Transverse colon (tissue), 4 donors: ENCODE results near the gene RPGRIP1L. TPM values are rescaled to one million over a fixed set of nuclear protein-coding genes. Genes with fewer than 3 reads are reported as not detected.
A peak's percentile ranks its signal among the peaks of the same experiment; 100 is the strongest.

Experiments used
- DNase-seq: peaks from one replicate; pipeline ENCODE4 v3.0.0-alpha.2; 2019
- H3K27ac ChIP-seq, 4 donors: fragments of 200-600 bp; sonication (generic); 2 replicates each; pipeline ENCODE4 v1.5.1; 2016 to 2018; ENCODE audit warnings: inconsistent platforms in 4 of 4
- H3K27me3 ChIP-seq: fragments of 200-600 bp; sonication (generic); 2 replicates; pipeline ENCODE4 v1.5.1; 2017; ENCODE audit warnings: inconsistent platforms
- H3K36me3 ChIP-seq, 4 donors: fragments of 200-600 bp; sonication (generic); 2 replicates each; pipeline ENCODE4 v1.5.1; 2017 to 2019; ENCODE audit warnings: inconsistent platforms in 4 of 4
- H3K4me1 ChIP-seq, 4 donors: fragments of 200-600 bp; sonication (generic); 2 replicates each; pipeline ENCODE4 v1.5.1; 2017 to 2020; ENCODE audit warnings: inconsistent platforms in 4 of 4
- H3K4me3 ChIP-seq, 4 donors: fragments of 200-600 bp; sonication (generic); 1 replicate in 1 of 4; 2 replicates in 3 of 4; pipeline versions ENCODE4 v1.5.1 to v1.6.1; 2017 to 2019; ENCODE audit warnings: inconsistent platforms in 4 of 4
- H3K9me3 ChIP-seq, 2 donors: fragments of 200-600 bp; sonication (generic); 2 replicates each; pipeline ENCODE4 v1.5.1; 2017 to 2019; ENCODE audit warnings: inconsistent platforms in 2 of 2
- CTCF ChIP-seq, 5 experiments: fragments of 200-600 bp in 3 of 5; fragments of 450-650 bp in 2 of 5; sonication (generic) in 3 of 5; IDR thresholded peaks; 1 replicate in 2 of 5; 2 replicates in 3 of 5; pipeline ENCODE4 v1.5.1; 2016 to 2017; ENCODE audit warnings: antibody characterized with exemption in 5 of 5, inconsistent platforms in 3 of 5, mild to moderate bottlenecking in 2 of 5, moderate library complexity in 1 of 5
- EP300 ChIP-seq: sonication (generic); formaldehyde crosslinking; IDR thresholded peaks from one replicate; pipeline ENCODE4 v1.6.1; 2017; ENCODE audit warnings: antibody characterized with exemption, low read depth
- POLR2A ChIP-seq: fragments of 450-650 bp; IDR thresholded peaks from one replicate; pipeline ENCODE4 v1.6.1; 2016; ENCODE audit warnings: antibody characterized with exemption, mild to moderate bottlenecking, moderate library complexity
- POLR2AphosphoS5 ChIP-seq, 3 donors: sonication (generic); formaldehyde crosslinking; IDR thresholded peaks; one replicate each; pipeline ENCODE4 v1.6.1; 2016; ENCODE audit warnings: antibody characterized with exemption in 3 of 3
- WGBS, 2 donors: methylation state at CpG; one replicate each; pipeline ENCODE4 v1.1.5; 2018; ENCODE audit warnings: low coverage in 1 of 2; 5-methylcytosine and 5-hydroxymethylcytosine counted together
- in situ Hi-C, 4 donors: fragments of 200-750 bp; cut with MboI; loops; one replicate each; pipeline versions ENCODE4 v1.15.0 to v1.15.1; 2017; ENCODE audit warnings: low sequenced_read_pairs in 3 of 4, low pct_ligation_motif_present in 1 of 4, low pct_unique_long_range_greater_than_20kb in 1 of 4
- intact Hi-C: fragments of 100-400 bp; cut with DNase I; formaldehyde crosslinking; loops from one replicate; pipeline ENCODE4 v1.15.1; 2023; ENCODE audit warnings: low total_unique reads
- total RNA-seq, 4 donors: library from RNA; depleted of rRNA; stranded (reverse); fragments of >200 nt; gene quantifications; one replicate each; pipeline ENCODE4 v1.1.0, GENCODE V29; 2016

The RPGRIP1L gene
- total RNA-seq, 4 donors from 2014 or later = 1.6 to 5.6 (median 2.1) TPM

DNA sequence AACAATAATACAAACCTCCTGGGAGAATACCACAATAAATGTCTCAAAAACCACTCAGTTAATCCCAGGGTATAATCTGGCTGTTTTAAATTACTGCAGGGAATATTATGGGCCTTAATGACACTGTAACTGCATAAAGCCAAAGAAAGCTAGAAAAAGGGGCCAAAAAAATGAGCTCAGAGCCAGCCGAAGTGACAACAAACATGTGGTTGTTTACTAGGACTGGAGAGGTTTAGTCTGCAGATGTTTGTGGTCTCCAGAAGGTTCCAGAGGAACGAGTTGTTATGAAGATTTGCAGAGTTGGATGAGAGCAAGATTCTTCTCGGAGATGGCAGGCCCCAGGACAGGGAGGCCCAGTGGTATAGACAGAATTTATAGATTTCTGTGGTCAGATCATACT, 103.5 kb downstream of the RPGRIP1L start:
- TF ChIP-seq EP300 (no peak), POLR2AphosphoS5 (IDR thresholded peaks at IDR 0.05) (peak in 1 of 3 donors; percentile 10)
- intact Hi-C loops (no loop called here), in situ Hi-C loops (no loop called here)
- peaks cover 3 to 6% of the 10 kb centered on the region in 2 donors for H3K9me3 ChIP-seq
- H3K36me3 ChIP-seq = no peaks in the 10 kb centered on the region
- no peak overlapping the region for H3K27ac ChIP-seq
- H3K4me3 ChIP-seq = no peak overlapping the region
- no peak for DNase-seq
- 83 to 84% methylated on average over 1 to 3 of the region's 3 CpGs for WGBS, 2 donors
- no peaks in the 10 kb centered on the region for H3K27me3 ChIP-seq
- H3K4me1 ChIP-seq = no peaks in the 10 kb centered on the region

GRCh38 chr16:53599548-53599947, 104.1 kb downstream of the RPGRIP1L start:
- in situ Hi-C loops (no loop called here), intact Hi-C loops (no loop called here)
- peaks cover 3 to 9% of the 10 kb centered on the region in 2 donors for H3K9me3 ChIP-seq
- H3K4me1 ChIP-seq = no peaks in the 10 kb centered on the region
- no peaks in the 10 kb centered on the region for H3K36me3 ChIP-seq
- H3K27ac ChIP-seq = no peak overlapping the region
- WGBS, 2 donors = 80 to 83% methylated on average over 3 to 5 of the region's 5 CpGs
- H3K4me3 ChIP-seq = no peak overlapping the region
- TF ChIP-seq EP300 (no peak), CTCF (IDR thresholded peaks at IDR 0.05) (no peak), POLR2AphosphoS5 (IDR thresholded peaks at IDR 0.05) (no peak), POLR2A (no peak)
- no peaks in the 10 kb centered on the region for H3K27me3 ChIP-seq
- DNase-seq = no peak

- no peak for DNase-seq
- Histone ChIP-seq H3K27ac (no peak overlapping the region), H3K9me3 (peaks cover 3 to 9% of the 10 kb centered on the region in 2 donors), H3K36me3 (no peaks in the 10 kb centered on the region), H3K4me3 (no peak overlapping the region), H3K4me1 (no peaks in the 10 kb centered on the region), H3K27me3 (no peaks in the 10 kb centered on the region)
- in situ Hi-C loops = no loop called here
- 69 to 91% methylated on average over 3 of the region's 3 CpGs for WGBS, 2 donors
- TF ChIP-seq CTCF (IDR thresholded peaks at IDR 0.05) (no peak), POLR2AphosphoS5 (IDR thresholded peaks at IDR 0.05) (no peak)
- intact Hi-C loops = no loop called here
Observed at GRCh38 chr16:53598511-53599275, 105.0 kb downstream of the RPGRIP1L start.

GRCh38 chr16:53597776-53598175, 105.9 kb downstream of the RPGRIP1L start:
- Histone ChIP-seq H3K27me3 (no peaks in the 10 kb centered on the region), H3K27ac (no peak overlapping the region), H3K4me3 (no peak overlapping the region), H3K36me3 (no peaks in the 10 kb centered on the region), H3K9me3 (peaks cover 3 to 9% of the 10 kb centered on the region in 2 donors), H3K4me1 (no peaks in the 10 kb centered on the region)
- 71 to 76% methylated on average over 3 of the region's 3 CpGs for WGBS, 2 donors
- intact Hi-C loops (no loop called here), in situ Hi-C loops (no loop called here)
- TF ChIP-seq POLR2AphosphoS5 (IDR thresholded peaks at IDR 0.05) (no peak), CTCF (IDR thresholded peaks at IDR 0.05) (no peak), EP300 (no peak), POLR2A (no peak)
- DNase-seq = no peak
